SH-SY5Y (cell line): ENCODE data around the gene NT5M.

Experiments used
- GATA2 ChIP-seq: IDR thresholded peaks from 2 replicates; pipeline ENCODE4 v1.6.1; 2011; ENCODE audit warnings: mild to moderate bottlenecking, low read depth, low read length
- GATA3 ChIP-seq: IDR thresholded peaks from 2 replicates; pipeline ENCODE4 v1.6.1; 2011; ENCODE audit warnings: low read depth, mild to moderate bottlenecking, low read length, moderate library complexity

GRCh38 chr17:17344507-17345293, 41.5 kb downstream of the NT5M start:
- TF ChIP-seq GATA2 (no peak), GATA3 (no peak)
